ENCODE data around the gene WAPL. TPM values are rescaled to one million over a fixed set of nuclear protein-coding genes. Genes with fewer than 3 reads are reported as not detected.
"Not testable (repeated sequence)": the region's sequence is repeated elsewhere in the genome, so short reads cannot be mapped to it uniquely, and the experiment has no call there.

Gene WAPL
- total RNA-seq, 3 donors from 2014 or later = 39.8 to 65.0 (median 49.5) TPM

- intact Hi-C loops (cut with DNase I; ENCODE audit: low total_unique reads) = no loop called here
- no peak overlapping the region for H3K27ac ChIP-seq
- no peaks in the 10 kb centered on the region for H3K4me1 ChIP-seq
- no peaks in the 10 kb centered on the region for H3K36me3 ChIP-seq
- peak overlapping the region in 2 of 3 donors; percentile 39 to 50 for H3K4me3 ChIP-seq
- H3K9me3 ChIP-seq = no peaks in the 10 kb centered on the region
- H3K27me3 ChIP-seq = peaks cover 3 to 16% of the 10 kb centered on the region in 2 donors
- TF ChIP-seq POLR2AphosphoS5 (IDR thresholded peaks at IDR 0.05) (no peak), POLR2A (IDR thresholded peaks at IDR 0.05) (no peak), CTCF (IDR thresholded peaks at IDR 0.05) (no peak)
- no peak for DNase-seq (ENCODE audit: low spot score in 2 of 2)
These were observed 132.0 kb downstream of the WAPL start for GRCh38 chr10:86389441-86390193.

DNA sequence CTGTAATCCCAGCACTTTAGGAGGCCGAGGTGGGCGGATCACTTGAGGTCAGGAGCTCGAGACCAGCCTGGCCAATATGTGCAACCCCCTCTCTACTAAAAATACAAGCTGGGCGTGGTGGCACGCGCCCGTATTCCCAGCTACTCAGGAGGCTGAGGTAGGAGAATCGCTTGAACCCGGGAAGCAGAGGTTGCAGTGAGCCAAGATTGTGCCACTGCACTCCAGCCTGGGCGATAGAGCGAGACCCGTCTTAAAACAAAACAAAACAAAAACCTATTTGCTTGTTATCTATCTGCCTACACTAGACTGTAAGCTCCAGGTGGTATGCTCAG, 132.5 kb downstream of the WAPL start:
- not testable (repeated sequence) for H3K27ac ChIP-seq

DNA sequence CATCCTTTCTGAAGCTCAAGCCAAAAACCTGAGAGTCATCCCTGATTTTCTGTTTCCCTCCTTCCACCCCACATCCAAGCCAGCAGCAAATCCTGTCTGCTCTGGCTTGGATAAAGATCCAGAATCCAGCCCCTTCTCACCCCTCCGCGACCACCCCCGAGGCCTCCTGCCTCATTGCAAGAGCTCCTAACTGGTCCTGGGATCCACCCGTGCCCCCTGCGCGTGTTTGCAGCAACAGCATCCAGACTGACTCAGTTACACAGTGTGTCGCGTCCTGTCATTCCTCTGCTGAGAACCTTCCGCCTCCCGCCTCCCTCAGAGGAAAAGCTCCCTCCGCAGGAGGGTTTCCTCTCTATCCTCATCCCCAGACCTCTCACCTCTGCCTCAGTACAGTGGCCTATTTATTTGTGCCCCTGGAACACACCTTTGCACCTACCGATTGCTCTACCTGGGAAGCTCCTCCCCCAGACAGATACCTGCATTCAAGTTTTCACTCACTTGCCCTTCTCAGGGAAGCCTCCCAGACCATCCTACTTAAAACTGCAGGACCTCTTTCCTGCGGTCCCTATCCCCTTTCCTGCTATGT, 133.4 kb downstream of the WAPL start:
- H3K4me3 ChIP-seq = no peak overlapping the region
- no peaks in the 10 kb centered on the region for H3K9me3 ChIP-seq
- peaks cover 3 to 16% of the 10 kb centered on the region in 2 donors for H3K27me3 ChIP-seq
- peak in 1 of 2 donors; percentile 8 for DNase-seq (ENCODE audit: low spot score in 2 of 2)
- no peak for TF ChIP-seq CTCF (IDR thresholded peaks at IDR 0.05)
- TF ChIP-seq POLR2A (IDR thresholded peaks at IDR 0.05) = no peak
- no peak for TF ChIP-seq POLR2AphosphoS5 (IDR thresholded peaks at IDR 0.05)
- intact Hi-C loops (cut with DNase I; ENCODE audit: low total_unique reads) = no loop called here
- no peaks in the 10 kb centered on the region for H3K4me1 ChIP-seq
- H3K27ac ChIP-seq = no peak overlapping the region
- H3K36me3 ChIP-seq = no peaks in the 10 kb centered on the region

More for the DNA sequence above, 132.5 kb downstream of the WAPL start:
- peak in 1 of 2 donors; percentile 5 for DNase-seq (ENCODE audit: low spot score in 2 of 2)
- H3K36me3 ChIP-seq; H3K4me1 ChIP-seq; H3K9me3 ChIP-seq; intact Hi-C loops (cut with DNase I; ENCODE audit: low total_unique reads): not testable (repeated sequence)
- peak overlapping the region in 2 of 3 donors; percentile 39 to 50 for H3K4me3 ChIP-seq
- H3K27me3 ChIP-seq = peaks cover 3 to 16% of the 10 kb centered on the region in 2 donors

- TF ChIP-seq CTCF (IDR thresholded peaks at IDR 0.05) (no peak), POLR2A (IDR thresholded peaks at IDR 0.05) (no peak), POLR2AphosphoS5 (IDR thresholded peaks at IDR 0.05) (no peak)
- intact Hi-C loops (cut with DNase I; ENCODE audit: low total_unique reads) = no loop called here
- no peak overlapping the region for H3K4me3 ChIP-seq
- no peaks in the 10 kb centered on the region for H3K4me1 ChIP-seq
- H3K9me3 ChIP-seq = no peaks in the 10 kb centered on the region
- no peak overlapping the region for H3K27ac ChIP-seq
- H3K36me3 ChIP-seq = no peaks in the 10 kb centered on the region
- DNase-seq (ENCODE audit: low spot score in 2 of 2) = no peak
- peaks cover 3 to 16% of the 10 kb centered on the region in 2 donors for H3K27me3 ChIP-seq
These were observed 134.3 kb downstream of the WAPL start for GRCh38 chr10:86387178-86387794.

DNA sequence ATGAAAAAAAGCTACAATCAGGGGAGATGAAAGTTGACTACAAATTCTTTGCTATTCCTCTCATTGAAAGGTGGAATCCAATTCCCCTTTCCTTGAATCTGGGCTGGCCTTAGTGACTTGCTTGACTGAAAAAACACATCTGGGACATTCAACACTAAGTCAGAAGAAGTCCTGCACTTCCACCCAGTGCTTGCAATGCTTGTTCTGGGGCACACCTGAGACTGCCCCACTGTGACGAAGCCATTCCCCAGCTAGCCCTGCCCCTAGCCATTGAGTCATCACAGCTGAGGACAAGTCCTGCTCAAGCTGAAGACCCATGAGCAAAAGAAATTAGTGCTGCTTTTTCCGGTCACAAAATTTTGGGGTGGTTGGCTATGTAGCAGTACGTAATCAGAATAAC, 135.8 kb downstream of the WAPL start:
- DNase-seq (ENCODE audit: low spot score in 2 of 2) = peak in 1 of 2 donors; percentile 15
- Histone ChIP-seq H3K27ac (no peak overlapping the region), H3K4me3 (no peak overlapping the region), H3K27me3 (peaks cover 3 to 17% of the 10 kb centered on the region in 2 donors), H3K9me3 (no peaks in the 10 kb centered on the region), H3K4me1 (no peaks in the 10 kb centered on the region), H3K36me3 (no peaks in the 10 kb centered on the region)
- TF ChIP-seq CTCF (IDR thresholded peaks at IDR 0.05) (no peak), POLR2A (IDR thresholded peaks at IDR 0.05) (no peak), POLR2AphosphoS5 (IDR thresholded peaks at IDR 0.05) (no peak)
- intact Hi-C loops (cut with DNase I; ENCODE audit: low total_unique reads) = no loop called here

Other genes with a start within 250 kb of the WAPL start
- gene GRID1, start 155.0 kb downstream of the WAPL start, total RNA-seq = 1 to 10 TPM; 2.3 to 8.5 (median 5.9) TPM
- not detected for gene OPN4, start 132.8 kb upstream of the WAPL start, total RNA-seq
- gene LDB3, start 146.7 kb upstream of the WAPL start, total RNA-seq = 1 to 10 TPM in 2 of 3 donors, under 1 TPM in 1; 0.98 to 2.9 (median 1.3) TPM
- gene BMPR1A, start 234.8 kb upstream of the WAPL start, total RNA-seq = 10 to 100 TPM; 49.8 to 87.2 (median 57.4) TPM

All from breast epithelium (tissue), 4 donors.